Liver (tissue), 9 donors: ENCODE results near the gene SLC26A11. TPM values are rescaled to one million over a fixed set of nuclear protein-coding genes. Genes with fewer than 3 reads are reported as not detected.
A peak's percentile ranks its signal among the peaks of the same experiment; 100 is the strongest.

Experiments used
- DNase-seq: peaks from one replicate; pipeline ENCODE4 v3.0.0-alpha.2; 2017; ENCODE audit warnings: low spot score
- H3K27ac ChIP-seq, 2 donors: one replicate each; pipeline ENCODE4 v1.7.0; 2013; ENCODE audit warnings: inconsistent platforms in 2 of 2, low read length in 2 of 2, control low read depth in 1 of 2, low read depth in 1 of 2, mild to moderate bottlenecking in 1 of 2
- H3K27me3 ChIP-seq, 4 donors: one replicate each; pipeline versions ENCODE4 v1.6.1 to v1.7.0; 2013; ENCODE audit warnings: low read length in 3 of 4, inconsistent platforms in 1 of 4, mild to moderate bottlenecking in 1 of 4, moderate library complexity in 1 of 4; ENCODE audit not compliant: control insufficient read depth in 4 of 4, insufficient read depth in 4 of 4
- H3K36me3 ChIP-seq, 4 donors: one replicate each; pipeline versions ENCODE4 v1.6.1 to v1.7.0; 2013; ENCODE audit warnings: low read length in 3 of 4, mild to moderate bottlenecking in 3 of 4, low read depth in 1 of 4, moderate library complexity in 1 of 4; ENCODE audit not compliant: control insufficient read depth in 4 of 4, insufficient read depth in 3 of 4
- H3K4me1 ChIP-seq, 4 donors: one replicate each; pipeline versions ENCODE4 v1.6.1 to v1.7.0; 2013; ENCODE audit warnings: low read length in 3 of 4, mild to moderate bottlenecking in 3 of 4, moderate library complexity in 1 of 4; ENCODE audit not compliant: control insufficient read depth in 4 of 4, insufficient read depth in 4 of 4
- H3K4me3 ChIP-seq, 3 donors: one replicate each; pipeline versions ENCODE4 v1.6.1 to v1.7.0; 2013; ENCODE audit warnings: low read length in 3 of 3, control low read depth in 1 of 3, low read depth in 1 of 3, mild to moderate bottlenecking in 1 of 3
- H3K9ac ChIP-seq, 2 donors: one replicate each; pipeline ENCODE4 v1.7.0; 2013; ENCODE audit warnings: low read length in 2 of 2, mild to moderate bottlenecking in 2 of 2, moderate library complexity in 2 of 2, control low read depth in 1 of 2, low read depth in 1 of 2
- H3K9me3 ChIP-seq, 4 donors: one replicate each; pipeline versions ENCODE4 v1.6.1 to v1.7.0; 2013; ENCODE audit warnings: low read length in 3 of 4; ENCODE audit not compliant: control insufficient read depth in 4 of 4
- ATF3 ChIP-seq: IDR thresholded peaks from 2 replicates; pipeline ENCODE4 v1.6.1; 2016; ENCODE audit warnings: antibody characterized with exemption
- GABPA ChIP-seq, 2 donors: IDR thresholded peaks in 1 of 2; conservative IDR thresholded peaks in 1 of 2; 2 replicates each; pipeline ENCODE4 v1.6.1; 2016; ENCODE audit warnings: antibody characterized with exemption in 2 of 2, mild to moderate bottlenecking in 1 of 2, moderate library complexity in 1 of 2
- HNF4A ChIP-seq, 2 donors: conservative IDR thresholded peaks; 2 replicates each; pipeline ENCODE4 v1.6.1; 2016; ENCODE audit warnings: antibody characterized with exemption in 2 of 2, mild to moderate bottlenecking in 2 of 2
- HNF4G ChIP-seq: IDR thresholded peaks from 2 replicates; pipeline ENCODE4 v1.6.1; 2016; ENCODE audit warnings: antibody characterized with exemption
- MAX ChIP-seq: IDR thresholded peaks from 2 replicates; pipeline ENCODE4 v1.6.1; 2016; ENCODE audit warnings: antibody characterized with exemption
- NR2F2 ChIP-seq: IDR thresholded peaks from 2 replicates; pipeline ENCODE4 v1.6.1; 2016; ENCODE audit warnings: antibody characterized with exemption
- RAD21 ChIP-seq, 2 donors: IDR thresholded peaks; 2 replicates each; pipeline ENCODE4 v1.6.1; 2016; ENCODE audit warnings: antibody characterized with exemption in 2 of 2, mild to moderate bottlenecking in 2 of 2
- REST ChIP-seq: IDR thresholded peaks from 2 replicates; pipeline ENCODE4 v1.6.1; 2016; ENCODE audit warnings: antibody characterized with exemption, mild to moderate bottlenecking
- RXRA ChIP-seq, 2 donors: IDR thresholded peaks; 2 replicates each; pipeline ENCODE4 v1.6.1; 2017 to 2018; ENCODE audit warnings: antibody characterized with exemption in 2 of 2, mild to moderate bottlenecking in 1 of 2
- SP1 ChIP-seq: IDR thresholded peaks from 2 replicates; pipeline ENCODE4 v1.6.1; 2018; ENCODE audit warnings: antibody characterized with exemption, mild to moderate bottlenecking
- TAF1 ChIP-seq: conservative IDR thresholded peaks from 2 replicates; pipeline ENCODE4 v1.6.1; 2016; ENCODE audit warnings: antibody characterized with exemption, mild to moderate bottlenecking
- YY1 ChIP-seq: IDR thresholded peaks from 2 replicates; pipeline ENCODE4 v1.6.1; 2016; ENCODE audit warnings: antibody characterized with exemption, mild to moderate bottlenecking
- WGBS: extraction: QIAGEN DNeasy Blood & Tissue Kit; methylation state at CpG from one replicate; pipeline ENCODE4 v1.1.7; 2013; 5-methylcytosine and 5-hydroxymethylcytosine counted together
- polyA plus RNA-seq, 2 donors: library from polyadenylated mRNA; stranded (reverse) in 1 of 2; unstranded in 1 of 2; fragments of 200-250 nt in 1 of 2; fragments of >200 nt in 1 of 2; fragmentation: Nextera tagmentation in 1 of 2; extraction: Ambion mirVana in 1 of 2; gene quantifications; one replicate each; pipeline versions ENCODE4 v1.2.1 to v1.2.3, GENCODE V29; 2013 to 2015
- total RNA-seq, 2 donors: library from RNA; depleted of rRNA; stranded (reverse); fragments of >200 nt; gene quantifications; one replicate each; pipeline ENCODE4 v1.2.3, GENCODE V29; 2014
- donor health status: healthy.
- donor health status: healthy.
- donor health status: healthy.
- donor health status: healthy.
- donor health status: healthy.

The SLC26A11 gene
- total and polyA plus RNA-seq, 4 donors: 3.3 to 8.2 (median 5.6) TPM

- no peak for DNase-seq
- peak overlapping the region in 1 of 3 donors; percentile 24 for H3K4me3 ChIP-seq
- WGBS: 84% methylated on average over 8 of the region's 8 CpGs
Measured at GRCh38 chr17:80262775-80263244, 42.6 kb downstream of the SLC26A11 start.

GRCh38 chr17:80263253-80264204, 43.3 kb downstream of the SLC26A11 start:
- peak overlapping the region; percentile 16 to 76 for H3K9ac ChIP-seq
- H3K9me3 ChIP-seq: no peaks in the 10 kb centered on the region
- H3K27ac ChIP-seq: peak overlapping the region; percentile 99 to 100
- peak overlapping the region; percentile 43 to 66 (median 54) for H3K4me3 ChIP-seq
- H3K27me3 ChIP-seq: no peaks in the 10 kb centered on the region
- H3K4me1 ChIP-seq: peaks cover 14 to 40% (median 33%) of the 10 kb centered on the region in 4 donors
- peak; percentile 71 for DNase-seq
- TF ChIP-seq YY1: peak; percentile 64
- TF ChIP-seq MAX: peak; percentile 63
- TF ChIP-seq REST: peak; percentile 60
- TF ChIP-seq ATF3: no peak
- TF ChIP-seq GABPA (IDR thresholded peaks at IDR 0.05 in 1 of 2, conservative IDR thresholded peaks at IDR 0.05 in 1 of 2): peak in 1 of 2 donors; percentile 32
- no peak for TF ChIP-seq HNF4G
- TF ChIP-seq RXRA (IDR thresholded peaks at IDR 0.05): peak; percentile 19 to 46
- TF ChIP-seq RAD21 (IDR thresholded peaks at IDR 0.05): peak; percentile 44 to 64
- peak; percentile 65 for TF ChIP-seq SP1
- peak; percentile 15 to 25 for TF ChIP-seq HNF4A (conservative IDR thresholded peaks at IDR 0.05)
- 15% methylated on average over 19 of the region's 19 CpGs for WGBS
- peaks cover 0 to 4% (median 2%) of the 10 kb centered on the region in 4 donors for H3K36me3 ChIP-seq

More at GRCh38 chr17:80262775-80263244, 42.6 kb downstream of the SLC26A11 start:
- Histone ChIP-seq H3K9ac (no peak overlapping the region), H3K27ac (peak overlapping the region; percentile 99 to 100), H3K27me3 (no peaks in the 10 kb centered on the region), H3K36me3 (peaks cover 0 to 3% (median 2%) of the 10 kb centered on the region in 4 donors), H3K4me1 (peaks cover 14 to 40% (median 33%) of the 10 kb centered on the region in 4 donors), H3K9me3 (no peaks in the 10 kb centered on the region)
- TF ChIP-seq SP1 (no peak), TAF1 (no peak), HNF4A (conservative IDR thresholded peaks at IDR 0.05) (no peak), NR2F2 (no peak), RXRA (IDR thresholded peaks at IDR 0.05) (no peak)
